ENCODE results near the gene ADGRG1.
A peak's percentile ranks its signal among the peaks of the same experiment; 100 is the strongest.

ADGRG1 gene

GRCh38 chr16:57682809-57683635 is 54.6 kb downstream of the ADGRG1 start:
- no peak for DNase-seq (ENCODE audit: low read depth in 2 of 2)

- DNase-seq (ENCODE audit: low read depth in 2 of 2), result no peak
Observed at GRCh38 chr16:57683636-57684545, 55.5 kb downstream of the ADGRG1 start.

GRCh38 chr16:57684626-57685358 is 56.4 kb downstream of the ADGRG1 start:
- DNase-seq (ENCODE audit: low read depth in 2 of 2), result no peak

- DNase-seq (ENCODE audit: low read depth in 2 of 2), result no peak
Observed at GRCh38 chr16:57685633-57686032, 57.2 kb downstream of the ADGRG1 start.

GRCh38 chr16:57686577-57686976 is 58.1 kb downstream of the ADGRG1 start:
- no peak for DNase-seq (ENCODE audit: low read depth in 2 of 2)

GRCh38 chr16:57687363-57687929 is 59.0 kb downstream of the ADGRG1 start:
- DNase-seq (ENCODE audit: low read depth in 2 of 2), result no peak

GRCh38 chr16:57688487-57688986 is 60.1 kb downstream of the ADGRG1 start:
- no peak for DNase-seq (ENCODE audit: low read depth in 2 of 2)

GRCh38 chr16:57688987-57689761 is 60.7 kb downstream of the ADGRG1 start:
- no peak for DNase-seq (ENCODE audit: low read depth in 2 of 2)

- DNase-seq (ENCODE audit: low read depth in 2 of 2), result peak in 1 of 2 donors; percentile 13
Observed at GRCh38 chr16:57689762-57690558, 61.5 kb downstream of the ADGRG1 start.

- no peak for DNase-seq (ENCODE audit: low read depth in 2 of 2)
Observed at GRCh38 chr16:57690782-57691471, 62.5 kb downstream of the ADGRG1 start.

- no peak for DNase-seq (ENCODE audit: low read depth in 2 of 2)
Observed at GRCh38 chr16:57692636-57693035, 64.2 kb downstream of the ADGRG1 start.

GRCh38 chr16:57693550-57693949 is 65.1 kb downstream of the ADGRG1 start:
- no peak for DNase-seq (ENCODE audit: low read depth in 2 of 2)

- DNase-seq (ENCODE audit: low read depth in 2 of 2), result no peak
Observed at GRCh38 chr16:57694231-57694724, 65.8 kb downstream of the ADGRG1 start.

GRCh38 chr16:57694725-57695679 is 66.6 kb downstream of the ADGRG1 start, which contains the start of gene DRC7:
TSS of gene DRC7 (plus strand) at chr16:57694806. CDS start at chr16:57697950, 3,144 bp downstream.
- no peak for DNase-seq (ENCODE audit: low read depth in 2 of 2)

- DNase-seq (ENCODE audit: low read depth in 2 of 2), result no peak
Observed at GRCh38 chr16:57695680-57696069, 67.2 kb downstream of the ADGRG1 start.

- DNase-seq (ENCODE audit: low read depth in 2 of 2), result no peak
Observed at GRCh38 chr16:57696240-57696639, 67.8 kb downstream of the ADGRG1 start.

GRCh38 chr16:57697896-57698537 is 69.6 kb downstream of the ADGRG1 start:
- DNase-seq (ENCODE audit: low read depth in 2 of 2), result no peak
